Urothelium cell line (cell line): Measurements from ENCODE around the gene TCEAL3.
"Not testable (repeated sequence)": the region's sequence is repeated elsewhere in the genome, so short reads cannot be mapped to it uniquely, and the experiment has no call there.

Experiments
- DNase-seq: peaks from one replicate; pipeline ENCODE4 v3.0.0; 2011; ENCODE audit warnings: low spot score, mixed read lengths
- FAIRE-seq: peaks from 2 replicates; lab custom pipeline; 2011; peaks lifted over from hg19 to GRCh38; lab: Jason Lieb, UNC

Gene TCEAL3, protein sequence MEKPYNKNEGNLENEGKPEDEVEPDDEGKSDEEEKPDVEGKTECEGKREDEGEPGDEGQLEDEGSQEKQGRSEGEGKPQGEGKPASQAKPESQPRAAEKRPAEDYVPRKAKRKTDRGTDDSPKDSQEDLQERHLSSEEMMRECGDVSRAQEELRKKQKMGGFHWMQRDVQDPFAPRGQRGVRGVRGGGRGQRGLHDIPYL

DNA sequence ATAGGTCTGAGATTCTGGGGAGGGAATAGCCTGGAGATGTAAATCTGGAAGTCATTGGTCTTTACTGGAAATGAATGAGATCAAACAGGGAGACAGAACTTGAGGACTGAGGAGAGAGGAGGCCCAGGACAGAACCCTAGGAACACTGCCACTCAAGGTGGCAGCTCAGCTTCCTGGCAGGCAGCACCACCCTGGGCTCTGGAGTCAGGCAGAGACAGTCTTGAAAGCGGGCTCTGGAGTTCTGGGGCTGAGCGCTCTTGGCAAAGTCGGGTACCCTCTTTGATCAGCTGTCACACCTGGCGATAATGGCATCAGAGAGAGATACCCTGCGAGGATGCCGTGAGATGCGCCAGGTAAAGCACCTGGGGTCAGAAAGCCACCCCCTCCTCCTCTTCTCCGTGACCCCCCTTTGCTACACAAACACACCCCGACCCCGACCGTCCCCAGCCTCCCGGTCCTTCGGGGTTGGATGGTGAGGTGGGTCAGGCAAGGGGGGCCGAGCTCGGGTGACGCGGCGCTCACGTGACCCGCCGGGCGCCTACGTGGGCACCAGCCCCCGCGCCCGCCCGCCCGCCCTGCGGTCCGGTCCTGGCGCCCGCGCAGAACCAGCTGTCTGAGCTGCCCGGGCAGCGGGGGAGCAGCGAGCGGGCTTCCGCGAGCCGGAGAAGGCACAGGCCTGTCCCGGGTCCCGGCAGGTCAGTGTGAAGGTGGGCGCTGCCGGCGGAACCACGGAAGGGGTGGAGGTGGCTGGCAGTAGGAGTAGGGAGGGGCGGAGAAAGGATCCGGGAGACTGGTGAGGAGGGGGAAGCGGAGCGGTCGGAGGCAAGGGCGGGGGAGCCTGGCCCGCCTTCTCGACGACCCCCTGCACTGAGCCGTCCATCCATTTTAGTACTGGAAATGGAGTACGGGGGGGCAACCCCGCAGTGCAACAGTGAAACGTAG lies at the start of gene TCEAL3:
TSS of gene TCEAL3 (plus strand) at position 600 of the 942 bp plus-strand sequence. CDS start 1,102 bp downstream, outside the sequence.
- DNase-seq (peak; percentile 40), FAIRE-seq (no peak)

DNA sequence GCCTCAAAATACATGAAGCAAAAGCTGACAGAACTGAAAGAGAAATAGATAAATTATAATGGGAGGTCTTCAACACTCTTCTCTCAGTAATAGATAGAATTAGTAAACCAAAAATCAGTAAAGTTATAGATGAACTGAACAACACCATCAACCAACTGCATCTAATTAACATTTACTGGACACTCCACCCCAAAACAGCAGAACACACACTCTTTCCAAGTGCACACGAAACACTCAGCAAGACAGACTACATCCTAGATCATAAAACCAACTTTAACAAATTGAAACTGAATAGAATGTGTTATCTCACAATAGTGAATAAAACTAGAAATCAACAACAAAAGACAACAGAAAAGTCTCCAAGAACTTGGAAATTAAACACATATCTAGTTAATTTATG lies 47.5 kb upstream of the TCEAL3 start:
- DNase-seq, result no peak
- no peak for FAIRE-seq

DNA sequence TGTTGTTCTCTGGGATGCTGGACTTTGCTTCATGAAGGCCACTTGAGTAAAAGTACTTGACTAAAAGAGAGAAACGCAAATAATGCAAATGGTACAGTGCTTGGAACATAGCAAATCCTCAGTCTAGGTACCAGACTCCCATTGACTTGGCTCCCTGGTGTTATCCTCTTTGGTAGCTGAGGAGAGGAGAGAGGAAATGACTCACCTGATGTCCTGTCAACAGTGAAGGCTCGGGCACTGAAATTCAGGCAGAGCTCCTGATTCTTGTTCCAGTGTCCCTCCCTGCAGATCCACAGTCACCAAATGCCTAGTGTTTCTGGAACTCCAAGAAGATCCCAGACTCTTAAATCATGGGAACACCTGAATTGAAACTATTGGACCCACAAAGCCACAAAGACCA lies 45.0 kb upstream of the TCEAL3 start:
- peak; percentile 11 for DNase-seq
- FAIRE-seq, result no peak

DNA sequence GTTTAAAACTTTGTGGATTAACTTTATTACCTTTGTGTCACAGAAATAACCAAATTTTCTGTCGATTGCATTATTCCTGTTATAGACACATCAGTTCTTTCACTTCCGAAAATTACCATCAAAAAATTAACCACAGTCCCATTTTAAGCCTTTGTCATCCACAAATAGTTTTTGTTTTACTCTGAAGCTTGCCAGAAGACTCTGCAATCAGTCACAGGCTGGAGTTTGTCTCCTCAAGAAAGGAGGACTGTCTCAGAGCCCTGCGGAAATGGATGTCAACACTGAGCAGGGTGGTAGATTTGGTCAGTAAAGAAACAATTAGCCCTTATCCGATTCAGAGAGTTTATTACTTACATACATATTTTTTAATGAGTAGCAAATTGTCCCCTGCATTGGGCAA lies 42.6 kb upstream of the TCEAL3 start:
- DNase-seq, result no peak
- FAIRE-seq, result no peak

DNA sequence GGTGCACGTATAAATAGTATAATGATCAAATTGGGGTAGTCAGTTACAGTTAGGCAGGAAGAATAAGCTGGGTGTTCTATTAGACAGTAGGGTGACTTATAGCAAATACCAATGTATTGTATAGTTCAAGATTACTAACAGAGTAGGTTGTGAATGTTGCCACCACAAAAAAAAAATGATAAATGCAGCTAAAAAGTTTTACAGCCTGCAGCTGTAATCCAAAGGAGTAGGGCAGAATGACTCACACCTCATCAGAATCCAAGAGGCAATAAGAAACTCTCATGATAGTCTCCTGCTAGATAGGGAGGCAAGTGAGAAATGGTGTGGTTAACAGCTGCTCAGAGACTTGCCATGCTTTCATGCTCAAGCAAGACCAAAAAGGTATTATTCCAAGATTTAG lies 42.0 kb upstream of the TCEAL3 start:
- FAIRE-seq (no peak), DNase-seq (no peak)

DNA sequence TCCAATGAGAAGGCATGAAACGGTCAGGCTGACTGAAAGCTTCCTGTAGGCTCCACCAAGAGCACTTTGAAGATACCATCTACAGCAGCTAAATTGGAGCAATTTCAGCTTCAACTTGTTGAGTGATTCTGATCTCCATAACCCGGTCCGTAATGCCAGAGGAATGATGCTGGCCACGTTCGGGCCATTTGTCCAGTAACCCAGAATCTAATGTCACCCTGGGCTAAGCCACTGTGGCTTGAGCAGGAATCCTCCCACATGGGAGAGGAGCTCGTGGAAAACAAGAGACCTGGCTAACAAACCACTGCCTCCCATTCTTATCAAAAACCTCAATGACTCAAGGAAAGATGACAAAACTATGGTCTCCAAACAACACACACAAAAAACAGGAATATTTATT lies 36.6 kb upstream of the TCEAL3 start:
- DNase-seq (no peak), FAIRE-seq (no peak)

DNA sequence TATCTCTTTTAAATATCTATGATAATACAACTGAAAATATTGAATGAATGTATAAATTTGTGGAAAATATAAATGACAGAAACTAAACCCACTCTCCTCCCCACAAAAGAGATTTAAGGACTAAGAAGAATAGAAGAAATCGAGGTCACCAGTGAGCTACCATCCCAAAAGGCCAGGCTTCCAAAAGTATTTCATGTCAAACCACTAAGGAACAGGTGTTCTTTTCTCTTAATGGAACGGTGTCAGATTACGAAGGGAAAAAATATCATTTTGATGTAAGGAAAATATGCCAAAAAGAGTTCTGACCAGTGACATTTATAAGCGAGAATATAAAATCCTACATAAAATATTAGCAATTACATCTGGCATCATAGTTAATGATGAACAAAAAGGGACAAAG lies 36.0 kb upstream of the TCEAL3 start:
- DNase-seq, result no peak
- FAIRE-seq, result no peak

DNA sequence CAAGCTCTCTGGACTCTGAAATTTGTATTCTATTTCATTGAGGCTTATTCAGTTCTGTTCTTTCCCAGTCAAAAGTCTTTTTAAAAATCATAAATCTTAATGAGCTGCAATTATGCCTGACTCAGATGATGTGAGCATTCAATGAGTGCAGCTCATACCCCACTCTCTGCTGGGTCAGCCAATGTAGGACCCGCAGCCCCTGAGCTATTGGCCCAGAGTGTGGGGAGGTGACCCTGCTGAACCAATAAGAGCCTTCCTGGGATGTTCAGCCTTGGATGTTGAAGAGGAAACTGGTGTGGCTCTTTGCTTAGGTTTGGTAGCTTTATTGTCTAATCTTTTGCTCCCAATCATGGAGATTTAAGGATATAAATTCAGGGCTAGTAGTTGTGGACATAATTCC lies 34.6 kb upstream of the TCEAL3 start:
- no peak for DNase-seq
- FAIRE-seq, result no peak

DNA sequence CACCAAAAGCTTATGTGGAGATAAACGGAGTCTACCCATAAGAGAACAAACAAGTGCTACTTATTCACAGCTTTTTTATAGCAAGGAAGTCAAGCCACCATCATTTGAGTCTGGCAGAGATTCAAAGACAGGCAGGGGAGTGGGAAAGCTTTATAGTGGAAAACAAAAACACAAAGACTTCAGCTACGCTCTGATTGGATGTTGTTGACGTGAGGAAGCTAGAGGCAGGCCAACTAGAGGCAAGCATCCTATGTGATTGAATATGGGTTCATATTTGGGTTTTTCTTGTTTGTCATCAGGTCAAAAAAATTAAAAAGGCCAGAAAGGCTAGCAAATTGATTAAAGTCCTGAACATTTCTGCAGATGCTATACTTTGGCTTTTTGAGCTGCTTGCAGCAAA lies 23.2 kb upstream of the TCEAL3 start:
- FAIRE-seq (no peak), DNase-seq (no peak)

DNA sequence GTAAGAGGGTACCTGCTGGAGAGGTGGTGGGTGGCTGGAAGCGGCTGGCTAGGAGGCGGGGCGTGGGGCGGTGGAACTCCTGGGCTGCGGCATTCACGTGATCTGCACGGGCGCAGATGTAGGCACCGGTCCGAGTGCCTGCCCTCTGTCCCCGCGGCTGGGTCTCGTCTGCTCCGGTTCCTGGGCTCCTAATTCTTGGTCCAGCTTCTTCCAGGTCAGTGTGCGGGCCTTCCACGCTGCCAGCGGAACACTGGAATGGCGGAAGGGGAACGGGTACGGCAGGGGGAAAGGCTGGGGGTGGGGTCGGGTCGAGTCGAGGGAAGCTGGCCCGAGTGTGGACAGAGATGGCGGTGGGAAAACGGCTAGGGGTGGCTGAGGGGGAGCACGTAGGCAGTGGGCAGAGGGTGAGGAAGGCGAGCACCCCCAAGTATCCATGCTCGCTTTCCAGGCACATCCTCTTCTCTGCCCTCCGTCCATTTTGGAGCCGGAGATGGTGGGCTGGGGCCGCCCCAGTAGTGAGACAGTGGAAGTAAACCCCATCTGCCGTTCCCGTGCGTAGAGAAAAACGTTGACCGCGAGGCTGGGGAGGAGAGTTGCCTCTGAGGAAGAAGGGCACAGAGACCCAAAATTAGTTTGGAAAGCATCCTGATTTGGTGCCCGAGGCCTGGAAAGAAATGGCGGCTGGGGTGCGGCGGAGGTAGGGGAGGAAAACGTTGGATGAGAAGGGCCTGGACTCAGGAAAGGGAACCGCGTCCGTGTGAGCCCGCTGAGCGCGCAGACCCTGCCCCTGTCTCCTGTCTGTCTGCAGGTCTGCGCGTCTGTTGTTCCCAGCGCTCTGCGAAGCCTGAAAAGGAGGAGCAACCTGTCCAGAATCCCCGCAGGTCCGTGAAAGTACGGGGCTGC lies 22.1 kb upstream of the TCEAL3 start, which contains the start of gene TCEAL4:
TSS of gene TCEAL4 (plus strand) at position 105 of the 903 bp plus-strand sequence. CDS start 1,161 bp downstream, outside the sequence.
- DNase-seq, result peak; percentile 44

DNA sequence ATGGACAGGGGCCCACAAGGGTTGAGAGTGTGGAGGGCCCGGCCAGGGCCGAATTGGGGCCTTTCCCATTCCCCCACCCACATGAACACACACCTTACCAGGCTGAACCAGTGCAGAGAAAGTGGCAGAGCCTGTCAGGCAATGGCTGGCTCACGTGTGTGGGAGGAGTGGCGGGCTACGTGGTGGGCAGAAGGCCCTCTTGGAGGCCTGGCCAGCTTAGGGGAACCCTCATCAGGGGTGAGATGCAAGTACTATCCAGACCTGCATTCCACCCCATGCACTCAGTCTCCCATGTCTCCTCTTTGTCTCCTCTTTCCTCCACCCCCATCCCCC lies 21.5 kb upstream of the TCEAL3 start:
- DNase-seq (no peak), FAIRE-seq (no peak)

More for the DNA sequence above, 22.1 kb upstream of the TCEAL3 start, which contains the start of gene TCEAL4:
- FAIRE-seq, result no peak

DNA sequence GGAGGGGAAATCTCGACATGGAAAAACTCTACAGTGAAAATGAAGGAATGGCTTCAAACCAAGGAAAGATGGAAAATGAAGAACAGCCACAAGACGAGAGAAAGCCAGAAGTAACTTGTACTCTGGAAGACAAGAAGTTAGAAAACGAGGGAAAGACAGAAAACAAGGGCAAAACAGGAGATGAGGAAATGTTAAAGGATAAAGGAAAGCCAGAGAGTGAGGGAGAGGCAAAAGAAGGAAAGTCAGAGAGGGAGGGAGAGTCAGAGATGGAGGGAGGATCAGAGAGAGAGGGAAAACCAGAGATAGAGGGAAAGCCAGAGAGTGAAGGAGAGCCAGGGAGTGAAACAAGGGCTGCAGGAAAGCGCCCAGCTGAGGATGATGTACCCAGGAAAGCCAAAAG lies 21.1 kb upstream of the TCEAL3 start:
- FAIRE-seq (no peak), DNase-seq (no peak)

DNA sequence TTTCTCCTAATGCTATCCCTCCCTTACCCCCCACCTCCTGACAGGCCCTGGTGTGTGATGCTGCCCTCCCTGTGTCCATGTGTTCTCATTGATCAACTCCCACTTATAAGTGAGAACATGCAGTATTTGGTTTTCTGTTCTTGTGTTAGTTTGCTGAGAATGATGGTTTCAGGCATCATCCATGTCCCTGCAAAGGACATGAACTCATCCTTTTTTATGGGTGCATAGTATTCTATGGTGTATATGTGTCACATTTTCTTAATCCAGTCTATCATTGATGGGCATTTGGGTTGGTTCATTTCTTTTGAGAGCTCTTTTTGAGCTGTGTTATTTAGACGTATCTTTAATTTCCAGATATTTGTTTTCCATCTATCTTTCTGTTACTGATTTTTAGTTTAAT lies 15.5 kb upstream of the TCEAL3 start:
- FAIRE-seq, DNase-seq: not testable (repeated sequence)

DNA sequence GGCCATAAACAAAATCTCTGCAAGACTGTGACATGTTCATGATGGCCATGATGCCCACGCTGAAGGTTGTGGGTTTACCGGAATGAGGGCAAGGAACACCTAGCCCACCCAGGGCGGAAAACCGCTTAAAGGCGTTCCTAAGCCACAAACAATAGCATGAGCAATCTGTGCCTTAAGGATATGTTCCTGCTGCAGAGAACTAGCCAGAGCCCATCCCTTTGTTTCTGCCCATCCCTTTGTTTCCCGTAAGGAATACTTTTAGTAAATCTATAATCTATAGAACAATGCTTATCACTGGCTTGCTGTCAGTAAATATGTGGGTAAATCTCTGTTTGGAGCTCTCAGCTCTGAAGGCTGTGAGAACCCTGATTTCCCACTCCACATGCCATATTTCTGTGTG lies 12.6 kb upstream of the TCEAL3 start:
- DNase-seq, FAIRE-seq: not testable (repeated sequence)

DNA sequence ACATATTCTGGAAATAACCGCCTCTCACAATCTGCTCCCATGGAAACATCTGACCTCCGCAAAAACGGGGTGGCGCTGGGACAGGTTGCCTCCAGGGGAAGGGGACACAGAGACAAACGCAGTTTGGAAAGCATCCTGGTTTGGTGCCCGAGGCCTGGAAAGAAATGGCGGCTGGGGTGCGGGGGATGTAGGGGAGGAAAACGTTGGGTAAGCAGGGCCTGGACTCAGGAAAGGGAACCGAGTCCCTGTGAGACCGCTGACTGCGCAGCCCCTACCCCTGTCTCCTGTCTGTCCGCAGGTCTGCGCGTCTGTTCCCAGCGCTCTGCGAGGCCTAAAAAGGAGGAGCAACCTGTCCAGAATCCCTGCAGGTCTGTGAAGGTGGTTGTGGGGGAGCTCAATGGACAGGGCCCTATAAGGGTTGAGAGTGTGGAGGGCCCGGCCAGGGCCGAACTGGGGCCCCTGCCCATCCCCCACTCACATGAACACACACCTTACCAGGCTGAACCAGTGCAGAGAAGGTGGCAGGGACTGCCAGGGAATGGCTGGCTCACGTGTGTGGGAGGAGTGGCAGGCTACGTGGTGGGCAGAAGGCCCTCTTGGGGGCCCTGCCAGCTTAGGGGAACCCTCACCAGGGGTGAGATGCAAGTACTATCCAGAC lies 672 bp downstream of the TCEAL3 start:
- FAIRE-seq (no peak), DNase-seq (no peak)

DNA sequence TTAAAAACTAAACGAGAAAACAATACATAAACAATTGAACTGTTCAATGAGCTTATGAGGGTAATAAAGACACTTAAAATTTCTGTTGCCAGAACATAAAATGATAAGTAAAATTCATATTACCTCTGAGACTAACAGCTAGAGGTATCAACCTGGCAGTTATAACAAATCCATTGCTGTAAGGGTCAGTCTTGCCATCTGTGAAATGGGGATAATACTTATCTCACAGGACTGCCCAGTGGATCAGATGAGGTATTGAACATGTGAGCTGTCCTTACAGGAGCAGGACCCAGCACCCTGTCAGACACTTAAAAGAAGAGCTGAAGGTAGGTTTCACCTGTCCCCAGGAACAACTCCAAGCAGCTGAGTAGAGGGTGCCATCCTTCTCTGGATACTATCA lies 2.5 kb downstream of the TCEAL3 start:
- FAIRE-seq (no peak), DNase-seq (no peak)

DNA sequence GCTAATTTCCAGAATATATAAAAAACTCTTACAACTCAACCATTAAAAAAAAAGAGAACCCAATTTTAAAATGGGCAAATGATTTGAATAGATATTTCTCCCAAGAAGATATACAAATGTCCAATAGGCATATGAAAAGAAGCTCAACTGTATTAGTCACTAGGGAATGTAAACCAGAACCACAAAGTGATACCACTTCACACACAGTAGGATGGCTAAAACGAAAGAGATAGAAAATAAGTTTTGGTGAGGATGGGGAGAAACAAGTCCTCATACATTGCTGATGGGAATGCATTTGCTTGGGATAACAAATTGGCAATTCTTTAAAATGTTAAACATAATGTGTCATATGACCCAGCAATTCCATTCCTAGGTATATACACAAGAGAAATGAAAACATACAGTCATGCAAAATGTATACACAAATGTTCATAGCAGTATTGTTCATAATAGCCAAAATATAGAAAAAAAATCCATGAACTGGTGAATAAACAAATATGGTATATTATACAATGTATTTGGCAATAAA lies 5.7 kb downstream of the TCEAL3 start:
- DNase-seq, result no peak
- FAIRE-seq, result no peak

DNA sequence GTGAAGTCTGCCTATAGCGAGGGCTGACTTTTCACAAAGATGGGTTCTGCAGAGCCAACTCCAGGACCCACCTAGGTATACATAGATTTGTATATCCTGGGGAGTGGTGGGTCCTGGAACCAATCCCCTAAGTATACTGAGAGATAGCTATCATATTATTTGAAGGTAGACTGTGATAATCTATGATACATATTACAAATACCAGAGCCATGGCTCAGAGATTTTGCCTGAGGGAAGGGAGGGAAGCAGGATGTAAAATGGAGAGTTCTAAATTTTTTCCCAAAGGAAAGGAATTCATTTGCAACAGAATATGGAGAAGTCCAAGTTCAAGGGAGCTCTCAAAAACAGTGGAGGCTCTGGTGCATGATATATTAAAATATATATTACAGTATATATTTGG lies 7.2 kb downstream of the TCEAL3 start:
- no peak for FAIRE-seq
- DNase-seq, result no peak

DNA sequence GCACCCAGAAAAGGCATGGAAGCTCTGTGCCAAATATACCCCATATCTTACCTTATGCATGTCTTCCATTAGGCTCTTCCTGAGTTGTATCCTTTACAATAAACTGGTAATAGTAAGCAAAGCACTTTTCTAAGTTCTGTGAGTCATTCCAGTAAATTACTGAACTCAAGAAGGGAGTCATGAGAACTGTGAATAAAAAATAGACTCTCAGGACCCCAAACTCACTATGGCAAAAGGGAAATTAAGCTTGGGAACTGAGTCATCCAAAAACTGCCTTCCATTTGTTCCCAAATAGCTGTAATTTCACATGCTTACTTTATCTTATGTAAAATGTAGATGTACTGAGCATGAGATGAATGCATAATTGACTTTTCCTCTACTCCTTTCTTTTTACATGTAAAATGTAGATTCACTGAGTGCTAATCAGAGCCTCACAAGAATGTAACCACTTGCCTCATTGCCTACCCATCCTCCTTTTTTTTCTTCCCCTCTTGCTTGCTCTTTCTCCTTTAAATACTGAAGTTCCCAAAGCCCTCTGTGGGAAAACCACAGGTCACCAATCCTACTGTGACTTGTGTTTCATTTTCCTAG lies 8.1 kb downstream of the TCEAL3 start:
- FAIRE-seq (no peak), DNase-seq (no peak)

DNA sequence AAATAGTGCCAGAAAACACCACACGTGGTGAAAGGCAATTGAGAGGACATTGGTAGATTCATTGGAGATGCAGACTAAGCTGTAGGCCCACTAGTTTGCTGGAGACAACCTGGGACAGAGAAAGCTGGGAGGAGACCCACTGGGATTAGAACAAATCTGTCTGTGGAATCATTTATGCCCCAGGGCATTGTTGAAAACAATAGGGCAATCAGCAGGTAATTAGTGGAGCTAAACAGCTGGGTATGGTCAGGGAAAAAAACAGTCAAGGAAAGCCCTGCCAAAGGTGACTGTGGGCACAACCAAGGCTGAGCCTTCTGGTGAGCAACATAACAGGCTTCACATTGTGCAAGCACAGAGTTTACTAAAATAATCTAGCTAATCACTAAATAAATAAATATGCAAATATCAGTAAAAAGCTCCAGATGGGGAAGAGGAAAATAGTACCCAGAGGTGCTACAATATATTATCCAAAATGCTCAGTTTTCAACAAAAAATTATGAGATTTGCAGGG lies 9.0 kb downstream of the TCEAL3 start:
- FAIRE-seq, result no peak

More for the DNA sequence above, 9.0 kb downstream of the TCEAL3 start:
- no peak for DNase-seq
